ENCODE results near the gene SNRNP48. TPM values are rescaled to one million over a fixed set of nuclear protein-coding genes. Genes with fewer than 3 reads are reported as not detected.

Gene SNRNP48
- polyA plus RNA-seq, 1 of the 3 experiments (the other 2 are of a cell fraction), result 5.7 TPM

DNA sequence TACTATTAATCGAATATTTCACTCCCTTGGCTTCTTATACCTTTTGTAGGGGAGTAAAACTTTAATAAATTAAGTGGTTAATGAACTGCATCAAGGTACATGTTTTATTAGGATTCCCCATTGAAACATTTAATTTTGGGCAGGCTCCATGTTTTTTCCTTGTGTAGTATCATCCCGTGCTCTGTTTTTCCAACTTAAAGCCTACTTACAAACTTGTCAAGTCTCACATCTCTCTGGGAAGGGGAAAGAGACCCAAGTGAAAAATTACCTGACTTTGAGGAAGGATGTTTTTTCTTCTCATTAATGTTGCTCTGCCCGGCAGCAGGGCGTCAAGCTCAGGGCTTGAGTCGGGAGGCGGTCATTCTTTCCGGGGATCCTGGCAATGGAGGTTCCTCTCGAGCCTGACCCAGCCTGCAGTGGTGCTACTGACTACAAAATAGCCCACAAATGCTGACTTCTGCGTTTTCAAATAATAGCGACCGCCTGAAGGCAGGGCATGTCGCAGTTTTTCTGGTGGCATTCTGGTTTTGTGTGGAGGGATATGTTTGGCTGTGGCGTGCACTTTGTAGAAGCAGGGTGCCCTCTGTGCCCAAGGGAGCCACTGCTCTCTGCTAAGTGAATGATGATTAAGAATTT lies 46.1 kb upstream of the SNRNP48 start:
- H3K4me3 ChIP-seq (ENCODE audit: low read depth in 2 of 2, low read length in 1 of 2), result no peak overlapping the region
- H4K20me1 ChIP-seq (ENCODE audit: insufficient read depth), result no peaks in the 10 kb centered on the region
- no peaks in the 10 kb centered on the region for H3F3A ChIP-seq (replicated peaks; ENCODE audit: insufficient read depth)
- no peaks in the 10 kb centered on the region for H3K36me3 ChIP-seq (replicated peaks in 1 of 2; ENCODE audit: control insufficient read depth in 1 of 2, insufficient read depth in 2 of 2, low read length in 1 of 2)
- no peak overlapping the region for H3K27ac ChIP-seq (ENCODE audit: low read depth in 2 of 2, low read length in 1 of 2)
- H3K79me2 ChIP-seq (ENCODE audit: insufficient read depth), result no peaks in the 10 kb centered on the region
- no peak overlapping the region for H3K9ac ChIP-seq
- DNase-seq, result no peak
- CTCF ChIA-PET, result no interaction called here
- H3K9me2 ChIP-seq, result no peaks in the 10 kb centered on the region
- H3K4me1 ChIP-seq (ENCODE audit: control insufficient read depth in 1 of 2, insufficient read depth in 2 of 2, low read depth in 1 of 2, low read length in 1 of 2), result no peaks in the 10 kb centered on the region; a peak in 1 of 4 replicates
- POLR2A ChIA-PET, result no interaction called here
- no peak overlapping the region for H2AFZ ChIP-seq (ENCODE audit: low read depth)
- peaks cover 94% of the 10 kb centered on the region for H3K27me3 ChIP-seq (ENCODE audit: insufficient read depth)
- 31% methylated on average over 11 of the region's 13 CpGs for WGBS (ENCODE audit: low lambda C conversion rate)
- no peak overlapping the region for H3K4me2 ChIP-seq
- TF ChIP-seq GATA2 (CRISPR knock-in tag; IDR thresholded peaks at IDR 0.05), result no peak
- no peak for TF ChIP-seq MEF2A (IDR thresholded peaks at IDR 0.05; ENCODE audit: borderline replicate concordance, low read depth)
- no peak for TF ChIP-seq MXI1 (IDR thresholded peaks at IDR 0.05; ENCODE audit: low read depth, low read length)
- no peak for TF ChIP-seq FOXJ3 (CRISPR knock-in tag; IDR thresholded peaks at IDR 0.05)
- TF ChIP-seq, protein P1, sequence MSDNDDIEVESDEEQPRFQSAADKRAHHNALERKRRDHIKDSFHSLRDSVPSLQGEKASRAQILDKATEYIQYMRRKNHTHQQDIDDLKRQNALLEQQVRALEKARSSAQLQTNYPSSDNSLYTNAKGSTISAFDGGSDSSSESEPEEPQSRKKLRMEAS (IDR thresholded peaks at IDR 0.05; ENCODE audit: low read depth), result no peak
- no peak for TF ChIP-seq EZH2phosphoT487 (IDR thresholded peaks at IDR 0.05; ENCODE audit: borderline replicate concordance, low read depth)
- TF ChIP-seq TCF12 (IDR thresholded peaks at IDR 0.05), result no peak
- TF ChIP-seq, protein P2, sequence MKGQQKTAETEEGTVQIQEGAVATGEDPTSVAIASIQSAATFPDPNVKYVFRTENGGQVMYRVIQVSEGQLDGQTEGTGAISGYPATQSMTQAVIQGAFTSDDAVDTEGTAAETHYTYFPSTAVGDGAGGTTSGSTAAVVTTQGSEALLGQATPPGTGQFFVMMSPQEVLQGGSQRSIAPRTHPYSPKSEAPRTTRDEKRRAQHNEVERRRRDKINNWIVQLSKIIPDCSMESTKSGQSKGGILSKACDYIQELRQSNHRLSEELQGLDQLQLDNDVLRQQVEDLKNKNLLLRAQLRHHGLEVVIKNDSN (IDR thresholded peaks at IDR 0.05; ENCODE audit: borderline replicate concordance, low read depth), result no peak
- TF ChIP-seq JUND (IDR thresholded peaks at IDR 0.05), result no peak
- TF ChIP-seq RXRA (IDR thresholded peaks at IDR 0.05; ENCODE audit: borderline replicate concordance, low read depth), result no peak
- TF ChIP-seq ELF1 (IDR thresholded peaks at IDR 0.05), result no peak
- no peak for TF ChIP-seq EP300 (IDR thresholded peaks at IDR 0.05; ENCODE audit: borderline replicate concordance in 1 of 2, low read depth in 1 of 2, low read length in 1 of 2)
- no peak for TF ChIP-seq SMC3 (IDR thresholded peaks at IDR 0.05; ENCODE audit: low read depth, low read length)
- TF ChIP-seq, protein P3, sequence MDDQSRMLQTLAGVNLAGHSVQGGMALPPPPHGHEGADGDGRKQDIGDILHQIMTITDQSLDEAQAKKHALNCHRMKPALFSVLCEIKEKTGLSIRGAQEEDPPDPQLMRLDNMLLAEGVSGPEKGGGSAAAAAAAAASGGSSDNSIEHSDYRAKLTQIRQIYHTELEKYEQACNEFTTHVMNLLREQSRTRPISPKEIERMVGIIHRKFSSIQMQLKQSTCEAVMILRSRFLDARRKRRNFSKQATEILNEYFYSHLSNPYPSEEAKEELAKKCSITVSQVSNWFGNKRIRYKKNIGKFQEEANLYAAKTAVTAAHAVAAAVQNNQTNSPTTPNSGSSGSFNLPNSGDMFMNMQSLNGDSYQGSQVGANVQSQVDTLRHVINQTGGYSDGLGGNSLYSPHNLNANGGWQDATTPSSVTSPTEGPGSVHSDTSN (IDR thresholded peaks at IDR 0.05), result no peak
- no peak for TF ChIP-seq RAD21 (IDR thresholded peaks at IDR 0.05; ENCODE audit: low read length)
- no peak for TF ChIP-seq NRF1 (IDR thresholded peaks at IDR 0.05; ENCODE audit: low read depth, low read length)
- TF ChIP-seq TAF1 (IDR thresholded peaks at IDR 0.05; ENCODE audit: borderline replicate concordance, low read depth, low read length), result no peak
- TF ChIP-seq FOSL2 (IDR thresholded peaks at IDR 0.05; ENCODE audit: borderline replicate concordance, low read depth), result no peak
- TF ChIP-seq, protein P4, sequence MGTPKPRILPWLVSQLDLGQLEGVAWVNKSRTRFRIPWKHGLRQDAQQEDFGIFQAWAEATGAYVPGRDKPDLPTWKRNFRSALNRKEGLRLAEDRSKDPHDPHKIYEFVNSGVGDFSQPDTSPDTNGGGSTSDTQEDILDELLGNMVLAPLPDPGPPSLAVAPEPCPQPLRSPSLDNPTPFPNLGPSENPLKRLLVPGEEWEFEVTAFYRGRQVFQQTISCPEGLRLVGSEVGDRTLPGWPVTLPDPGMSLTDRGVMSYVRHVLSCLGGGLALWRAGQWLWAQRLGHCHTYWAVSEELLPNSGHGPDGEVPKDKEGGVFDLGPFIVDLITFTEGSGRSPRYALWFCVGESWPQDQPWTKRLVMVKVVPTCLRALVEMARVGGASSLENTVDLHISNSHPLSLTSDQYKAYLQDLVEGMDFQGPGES (IDR thresholded peaks at IDR 0.05; ENCODE audit: low read depth, low read length), result no peak
- TF ChIP-seq POLR2AphosphoS5 (IDR thresholded peaks at IDR 0.05; ENCODE audit: low read depth, low read length), result no peak
- no peaks in the 10 kb centered on the region for H3K9me3 ChIP-seq

Data from SK-N-SH (cell line).